ENCODE results near the gene MUSK. TPM values are rescaled to one million over a fixed set of nuclear protein-coding genes. Genes with fewer than 3 reads are reported as not detected.
"Not testable (repeated sequence)": the region's sequence is repeated elsewhere in the genome, so short reads cannot be mapped to it uniquely, and the experiment has no call there.

Gene MUSK
- total RNA-seq, 4 donors from 2014 or later: 0.31 to 0.37 TPM; not detected in 2

DNA sequence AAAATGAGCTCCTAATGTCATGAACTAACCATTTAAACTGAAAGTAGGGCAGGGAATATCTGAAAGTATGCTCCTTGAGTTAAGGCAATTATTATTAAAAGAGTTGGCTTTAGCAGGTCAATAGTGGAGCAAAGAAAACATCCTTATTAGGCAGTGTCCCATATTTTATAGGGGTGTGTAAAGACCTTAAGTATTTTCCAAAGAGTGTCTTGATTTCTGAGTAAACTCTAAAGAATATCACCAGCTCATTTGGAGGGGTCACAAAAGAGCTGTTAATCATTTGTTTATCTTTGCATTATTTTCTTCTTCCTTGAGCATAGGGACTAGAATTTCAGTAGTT, 109.3 kb downstream of the MUSK start:
- ATAC-seq (ENCODE audit: low FRiP score) (no peak), DNase-seq (ENCODE audit: low spot score) (no peak)
- TF ChIP-seq, protein P1, sequence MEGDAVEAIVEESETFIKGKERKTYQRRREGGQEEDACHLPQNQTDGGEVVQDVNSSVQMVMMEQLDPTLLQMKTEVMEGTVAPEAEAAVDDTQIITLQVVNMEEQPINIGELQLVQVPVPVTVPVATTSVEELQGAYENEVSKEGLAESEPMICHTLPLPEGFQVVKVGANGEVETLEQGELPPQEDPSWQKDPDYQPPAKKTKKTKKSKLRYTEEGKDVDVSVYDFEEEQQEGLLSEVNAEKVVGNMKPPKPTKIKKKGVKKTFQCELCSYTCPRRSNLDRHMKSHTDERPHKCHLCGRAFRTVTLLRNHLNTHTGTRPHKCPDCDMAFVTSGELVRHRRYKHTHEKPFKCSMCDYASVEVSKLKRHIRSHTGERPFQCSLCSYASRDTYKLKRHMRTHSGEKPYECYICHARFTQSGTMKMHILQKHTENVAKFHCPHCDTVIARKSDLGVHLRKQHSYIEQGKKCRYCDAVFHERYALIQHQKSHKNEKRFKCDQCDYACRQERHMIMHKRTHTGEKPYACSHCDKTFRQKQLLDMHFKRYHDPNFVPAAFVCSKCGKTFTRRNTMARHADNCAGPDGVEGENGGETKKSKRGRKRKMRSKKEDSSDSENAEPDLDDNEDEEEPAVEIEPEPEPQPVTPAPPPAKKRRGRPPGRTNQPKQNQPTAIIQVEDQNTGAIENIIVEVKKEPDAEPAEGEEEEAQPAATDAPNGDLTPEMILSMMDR (IDR thresholded peaks at IDR 0.05): no peak

DNA sequence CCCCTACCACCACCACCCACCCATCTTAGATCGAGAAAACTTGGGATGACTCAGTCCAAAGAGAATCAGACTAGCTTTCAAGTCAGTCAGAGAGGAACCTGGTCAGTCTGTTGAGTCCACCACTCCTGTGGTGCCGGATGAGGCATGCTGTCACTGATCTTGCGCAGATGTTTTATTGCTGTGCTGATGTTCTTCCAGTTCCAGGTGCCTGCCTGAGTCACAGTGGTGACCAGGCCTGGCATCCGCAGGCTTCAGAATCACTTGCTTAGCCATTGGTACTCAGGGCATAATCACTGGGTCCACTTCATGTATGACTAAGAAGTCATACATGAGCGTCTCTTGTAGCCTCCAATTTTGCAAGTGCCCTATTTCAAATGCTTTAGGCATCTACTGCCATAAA, 114.1 kb downstream of the MUSK start:
- ATAC-seq (ENCODE audit: low FRiP score) (no peak), DNase-seq (ENCODE audit: low spot score) (no peak)
- TF ChIP-seq, protein P1 (IDR thresholded peaks at IDR 0.05): no peak

DNA sequence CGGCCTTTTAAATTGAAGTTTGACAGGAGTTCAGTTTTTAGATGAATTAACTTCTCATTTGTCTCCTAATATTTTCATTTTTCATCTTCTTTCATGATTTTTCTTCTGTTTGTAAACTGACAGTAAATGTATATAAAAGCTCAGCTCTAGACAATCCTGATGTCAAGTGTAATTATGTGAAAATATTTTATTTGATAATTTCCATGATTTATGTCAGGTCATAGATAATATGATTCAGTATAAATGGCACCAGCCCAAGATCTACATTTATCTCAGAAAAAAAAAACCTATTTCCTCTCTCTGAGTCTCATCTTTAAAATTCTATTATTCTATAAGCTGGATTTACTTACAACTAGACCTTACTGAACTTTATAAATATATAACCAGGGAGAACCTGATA, 115.7 kb downstream of the MUSK start:
- ATAC-seq (ENCODE audit: low FRiP score) (no peak), DNase-seq (ENCODE audit: low spot score) (no peak)
- TF ChIP-seq, protein P1 (IDR thresholded peaks at IDR 0.05): no peak

DNA sequence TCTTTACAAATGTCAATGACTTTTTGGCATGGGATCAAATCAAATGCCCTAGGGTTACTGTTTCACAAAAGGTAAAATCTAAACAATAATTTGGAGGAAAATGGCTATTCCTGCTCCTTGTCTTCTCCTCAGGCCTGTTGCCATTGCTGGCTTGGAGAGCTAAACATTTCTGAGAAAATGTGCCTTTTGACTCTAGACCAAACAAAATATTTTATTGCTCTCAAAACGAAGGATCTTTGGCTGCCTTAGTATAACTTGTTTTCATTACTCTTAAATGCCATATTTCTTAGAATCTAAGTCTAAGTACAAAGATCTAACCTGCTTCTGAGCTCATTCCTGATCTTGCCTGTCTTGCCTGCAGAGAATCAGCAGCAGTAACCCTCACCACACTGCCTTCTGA, 116.6 kb downstream of the MUSK start:
- TF ChIP-seq, protein P1 (IDR thresholded peaks at IDR 0.05): no peak
- ATAC-seq (ENCODE audit: low FRiP score): no peak
- no peak for DNase-seq (ENCODE audit: low spot score)

DNA sequence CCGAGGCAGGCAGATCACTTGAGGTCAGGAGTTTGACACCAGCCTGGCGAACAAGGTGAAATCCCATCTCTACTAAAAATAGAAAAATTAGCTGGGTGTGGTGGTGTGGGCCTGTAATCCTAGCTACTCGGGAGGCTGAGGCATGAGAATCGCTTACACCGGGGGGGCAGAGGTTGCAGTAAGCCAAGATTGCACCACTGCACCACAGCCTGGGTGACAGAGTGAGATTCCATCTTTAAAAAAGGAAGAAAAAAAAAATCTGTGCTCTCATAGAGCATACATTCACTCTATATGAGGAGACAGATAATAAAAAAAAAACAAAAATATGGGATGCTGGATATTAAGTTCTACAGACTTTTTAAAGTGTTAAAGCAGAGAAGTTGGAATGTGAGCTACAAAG, 119.8 kb downstream of the MUSK start:
- ATAC-seq (ENCODE audit: low FRiP score); DNase-seq (ENCODE audit: low spot score): not testable (repeated sequence)

DNA sequence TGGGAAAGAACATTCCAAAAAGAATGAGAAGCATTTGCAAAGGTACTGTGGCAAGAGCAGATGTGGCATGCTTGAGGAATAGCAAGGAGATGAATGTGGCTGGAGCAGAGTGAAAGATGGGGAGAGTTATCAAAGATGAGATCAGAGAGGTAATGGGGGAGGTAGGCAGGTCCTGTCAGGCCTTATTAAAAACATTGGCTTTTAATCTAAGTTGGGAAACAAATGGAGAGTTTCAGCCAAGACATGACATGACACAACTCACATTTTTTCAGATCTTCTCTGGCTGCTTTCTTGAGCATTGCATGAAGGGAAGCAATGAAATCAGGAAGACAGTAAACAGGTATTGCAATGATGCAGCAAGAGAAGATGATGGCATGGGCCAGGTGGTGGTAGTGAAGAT, 120.3 kb downstream of the MUSK start:
- ATAC-seq (ENCODE audit: low FRiP score): no peak
- TF ChIP-seq, protein P1 (IDR thresholded peaks at IDR 0.05): no peak
- no peak for DNase-seq (ENCODE audit: low spot score)

DNA sequence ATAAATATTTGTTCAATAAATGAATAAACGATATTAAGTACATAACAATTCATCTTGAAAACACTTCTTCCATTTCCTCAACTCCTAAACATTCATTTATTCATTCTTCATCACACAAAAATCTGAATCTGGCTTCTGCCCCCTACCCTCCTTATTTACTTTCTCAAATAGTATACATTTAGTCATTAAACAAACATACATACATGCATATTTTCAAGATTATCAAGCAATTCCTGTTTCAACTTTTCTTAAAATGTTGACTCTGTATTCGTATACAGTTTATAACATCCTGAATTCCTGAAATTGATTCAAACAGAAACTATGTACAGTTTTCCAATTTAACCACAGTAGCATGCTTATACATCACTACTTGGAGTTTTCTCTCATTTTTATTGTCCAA, 129.0 kb downstream of the MUSK start:
- ATAC-seq (ENCODE audit: low FRiP score) (no peak), DNase-seq (ENCODE audit: low spot score) (no peak)
- TF ChIP-seq, protein P1 (IDR thresholded peaks at IDR 0.05): no peak

DNA sequence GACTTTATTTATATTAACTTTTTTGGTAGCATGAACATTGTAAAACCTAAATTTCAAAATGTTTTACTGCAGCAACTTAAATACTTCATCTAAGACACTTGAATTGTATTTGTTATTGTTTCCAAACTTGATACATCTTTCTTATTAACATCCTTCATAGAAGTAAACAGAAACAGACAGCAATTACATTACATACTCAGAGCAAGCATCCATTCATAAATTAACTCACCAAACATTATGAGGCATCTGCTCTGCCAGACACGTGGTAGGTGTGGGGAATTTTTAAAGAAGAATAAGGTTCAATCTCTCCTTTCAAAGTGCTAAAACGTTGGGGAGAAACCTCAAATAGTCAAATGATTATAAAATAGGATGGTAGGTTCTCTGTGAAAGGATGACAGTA, 130.8 kb downstream of the MUSK start:
- DNase-seq (ENCODE audit: low spot score) (no peak), ATAC-seq (ENCODE audit: low FRiP score) (no peak)
- TF ChIP-seq, protein P1 (IDR thresholded peaks at IDR 0.05): no peak

All from omental fat pad (tissue), 4 donors.